ENCODE measurements around the gene KIZ.

The KIZ gene

GRCh38 chr20:21125849-21126580, at the start of gene KIZ:
Gene KIZ, plus strand, starts transcription at chr20:21126082. Its CDS starts 34 bp downstream, at chr20:21126116.
- peak; percentile 70 for DNase-seq (ENCODE audit: low read depth)

GRCh38 chr20:21077809-21078345, 48.0 kb upstream of the KIZ start:
- DNase-seq (ENCODE audit: low read depth), result no peak

- no peak for DNase-seq (ENCODE audit: low read depth)
These were observed 43.3 kb upstream of the KIZ start for GRCh38 chr20:21082584-21082983.

- no peak for DNase-seq (ENCODE audit: low read depth)
These were observed 42.0 kb upstream of the KIZ start for GRCh38 chr20:21083825-21084325.

- no peak for DNase-seq (ENCODE audit: low read depth)
These were observed 37.9 kb upstream of the KIZ start for GRCh38 chr20:21087862-21088540.

GRCh38 chr20:21089391-21089790, 36.5 kb upstream of the KIZ start:
- no peak for DNase-seq (ENCODE audit: low read depth)

GRCh38 chr20:21090111-21090618, 35.7 kb upstream of the KIZ start:
- DNase-seq (ENCODE audit: low read depth), result no peak

GRCh38 chr20:21090721-21091120, 35.2 kb upstream of the KIZ start:
- DNase-seq (ENCODE audit: low read depth), result no peak

GRCh38 chr20:21092806-21093205, 33.1 kb upstream of the KIZ start:
- no peak for DNase-seq (ENCODE audit: low read depth)

- DNase-seq (ENCODE audit: low read depth), result no peak
These were observed 29.4 kb upstream of the KIZ start for GRCh38 chr20:21096321-21097043.

GRCh38 chr20:21099751-21100577, 25.9 kb upstream of the KIZ start:
- DNase-seq (ENCODE audit: low read depth), result no peak

GRCh38 chr20:21100578-21101452, 25.1 kb upstream of the KIZ start:
- no peak for DNase-seq (ENCODE audit: low read depth)

- DNase-seq (ENCODE audit: low read depth), result no peak
These were observed 24.4 kb upstream of the KIZ start for GRCh38 chr20:21101453-21101931.

GRCh38 chr20:21101932-21102575, 23.8 kb upstream of the KIZ start:
- DNase-seq (ENCODE audit: low read depth), result no peak

GRCh38 chr20:21102603-21103311, 23.1 kb upstream of the KIZ start:
- no peak for DNase-seq (ENCODE audit: low read depth)

- DNase-seq (ENCODE audit: low read depth), result no peak
These were observed 22.1 kb upstream of the KIZ start for GRCh38 chr20:21103582-21104465.

- DNase-seq (ENCODE audit: low read depth), result no peak
These were observed 21.5 kb upstream of the KIZ start for GRCh38 chr20:21104466-21104761.

- DNase-seq (ENCODE audit: low read depth), result no peak
These were observed 21.0 kb upstream of the KIZ start for GRCh38 chr20:21104921-21105320.
